ENCODE results near the gene FHIT.
"Not testable (repeated sequence)": the region's sequence is repeated elsewhere in the genome, so short reads cannot be mapped to it uniquely, and the experiment has no call there.

FHIT gene

GRCh38 chr3:61192222-61192621 lies 59.0 kb downstream of the FHIT start:
- H3K27ac ChIP-seq (ENCODE audit: low read depth, low read length): no peak overlapping the region
- H3K9me3 ChIP-seq (ENCODE audit: low read length): no peaks in the 10 kb centered on the region
- H3K36me3 ChIP-seq (ENCODE audit: insufficient read depth, low read length): no peaks in the 10 kb centered on the region
- no peak overlapping the region for H3K4me3 ChIP-seq (ENCODE audit: low read depth in 1 of 2, low read length in 2 of 2)
- H3K4me1 ChIP-seq (ENCODE audit: insufficient read depth, low read length): no peaks in the 10 kb centered on the region
- H3K27me3 ChIP-seq (ENCODE audit: control insufficient read depth in 1 of 2, insufficient read depth in 2 of 2, low read length in 2 of 2): no peaks in the 10 kb centered on the region
- H3K9ac ChIP-seq (ENCODE audit: low read length): no peak overlapping the region

GRCh38 chr3:61190205-61190604 lies 61.0 kb downstream of the FHIT start:
- not testable (repeated sequence) for H3K9me3 ChIP-seq (ENCODE audit: low read length); H3K27ac ChIP-seq (ENCODE audit: low read depth, low read length); H3K36me3 ChIP-seq (ENCODE audit: insufficient read depth, low read length); H3K4me3 ChIP-seq (ENCODE audit: low read depth in 1 of 2, low read length in 2 of 2); H3K9ac ChIP-seq (ENCODE audit: low read length); H3K4me1 ChIP-seq (ENCODE audit: insufficient read depth, low read length); H3K27me3 ChIP-seq (ENCODE audit: control insufficient read depth in 1 of 2, insufficient read depth in 2 of 2, low read length in 2 of 2)

- H3K9ac ChIP-seq (ENCODE audit: low read length): no peak overlapping the region
- no peak overlapping the region for H3K27ac ChIP-seq (ENCODE audit: low read depth, low read length)
- no peaks in the 10 kb centered on the region for H3K36me3 ChIP-seq (ENCODE audit: insufficient read depth, low read length)
- H3K27me3 ChIP-seq (ENCODE audit: control insufficient read depth in 1 of 2, insufficient read depth in 2 of 2, low read length in 2 of 2): no peaks in the 10 kb centered on the region
- no peaks in the 10 kb centered on the region for H3K4me1 ChIP-seq (ENCODE audit: insufficient read depth, low read length)
- H3K4me3 ChIP-seq (ENCODE audit: low read depth in 1 of 2, low read length in 2 of 2): no peak overlapping the region
- no peaks in the 10 kb centered on the region for H3K9me3 ChIP-seq (ENCODE audit: low read length)
Measured at GRCh38 chr3:61186030-61186429, 65.2 kb downstream of the FHIT start.

GRCh38 chr3:61184956-61185355 lies 66.3 kb downstream of the FHIT start:
- Histone ChIP-seq H3K4me3 (ENCODE audit: low read depth in 1 of 2, low read length in 2 of 2) (no peak overlapping the region), H3K27me3 (ENCODE audit: control insufficient read depth in 1 of 2, insufficient read depth in 2 of 2, low read length in 2 of 2) (no peaks in the 10 kb centered on the region), H3K9me3 (ENCODE audit: low read length) (no peaks in the 10 kb centered on the region), H3K4me1 (ENCODE audit: insufficient read depth, low read length) (no peaks in the 10 kb centered on the region), H3K27ac (ENCODE audit: low read depth, low read length) (no peak overlapping the region), H3K9ac (ENCODE audit: low read length) (no peak overlapping the region), H3K36me3 (ENCODE audit: insufficient read depth, low read length) (no peaks in the 10 kb centered on the region)

- Histone ChIP-seq H3K9ac (ENCODE audit: low read length) (no peak overlapping the region), H3K27me3 (ENCODE audit: control insufficient read depth in 1 of 2, insufficient read depth in 2 of 2, low read length in 2 of 2) (no peaks in the 10 kb centered on the region), H3K36me3 (ENCODE audit: insufficient read depth, low read length) (no peaks in the 10 kb centered on the region)
Measured at GRCh38 chr3:61182662-61183061, 68.6 kb downstream of the FHIT start.

GRCh38 chr3:61181874-61182273 lies 69.4 kb downstream of the FHIT start:
- Histone ChIP-seq H3K9ac (ENCODE audit: low read length) (no peak overlapping the region), H3K4me1 (ENCODE audit: insufficient read depth, low read length) (no peaks in the 10 kb centered on the region), H3K9me3 (ENCODE audit: low read length) (no peaks in the 10 kb centered on the region), H3K27ac (ENCODE audit: low read depth, low read length) (no peak overlapping the region), H3K36me3 (ENCODE audit: insufficient read depth, low read length) (no peaks in the 10 kb centered on the region), H3K27me3 (ENCODE audit: control insufficient read depth in 1 of 2, insufficient read depth in 2 of 2, low read length in 2 of 2) (no peaks in the 10 kb centered on the region), H3K4me3 (ENCODE audit: low read depth in 1 of 2, low read length in 2 of 2) (no peak overlapping the region)

More at GRCh38 chr3:61182662-61183061, 68.6 kb downstream of the FHIT start:
- no peak overlapping the region for H3K4me3 ChIP-seq (ENCODE audit: low read depth in 1 of 2, low read length in 2 of 2)
- H3K27ac ChIP-seq (ENCODE audit: low read depth, low read length): no peak overlapping the region
- H3K4me1 ChIP-seq (ENCODE audit: insufficient read depth, low read length): no peaks in the 10 kb centered on the region
- H3K9me3 ChIP-seq (ENCODE audit: low read length): no peaks in the 10 kb centered on the region

- no peak overlapping the region for H3K9ac ChIP-seq (ENCODE audit: low read length)
- H3K27ac ChIP-seq (ENCODE audit: low read depth, low read length): no peak overlapping the region
- no peaks in the 10 kb centered on the region for H3K4me1 ChIP-seq (ENCODE audit: insufficient read depth, low read length)
- H3K36me3 ChIP-seq (ENCODE audit: insufficient read depth, low read length): no peaks in the 10 kb centered on the region
- no peak overlapping the region for H3K4me3 ChIP-seq (ENCODE audit: low read depth in 1 of 2, low read length in 2 of 2)
- no peaks in the 10 kb centered on the region for H3K9me3 ChIP-seq (ENCODE audit: low read length)
- no peaks in the 10 kb centered on the region for H3K27me3 ChIP-seq (ENCODE audit: control insufficient read depth in 1 of 2, insufficient read depth in 2 of 2, low read length in 2 of 2)
Measured at GRCh38 chr3:61180206-61180605, 71.0 kb downstream of the FHIT start.

GRCh38 chr3:61178167-61178566 lies 73.1 kb downstream of the FHIT start:
- Histone ChIP-seq H3K27ac (ENCODE audit: low read depth, low read length) (no peak overlapping the region), H3K4me3 (ENCODE audit: low read depth in 1 of 2, low read length in 2 of 2) (no peak overlapping the region), H3K4me1 (ENCODE audit: insufficient read depth, low read length) (no peaks in the 10 kb centered on the region), H3K36me3 (ENCODE audit: insufficient read depth, low read length) (no peaks in the 10 kb centered on the region), H3K9me3 (ENCODE audit: low read length) (no peaks in the 10 kb centered on the region), H3K9ac (ENCODE audit: low read length) (no peak overlapping the region), H3K27me3 (ENCODE audit: control insufficient read depth in 1 of 2, insufficient read depth in 2 of 2, low read length in 2 of 2) (no peaks in the 10 kb centered on the region)

GRCh38 chr3:61177450-61177849 lies 73.8 kb downstream of the FHIT start:
- no peaks in the 10 kb centered on the region for H3K27me3 ChIP-seq (ENCODE audit: control insufficient read depth in 1 of 2, insufficient read depth in 2 of 2, low read length in 2 of 2)
- no peak overlapping the region for H3K4me3 ChIP-seq (ENCODE audit: low read depth in 1 of 2, low read length in 2 of 2)
- H3K36me3 ChIP-seq (ENCODE audit: insufficient read depth, low read length): no peaks in the 10 kb centered on the region
- H3K9ac ChIP-seq (ENCODE audit: low read length): no peak overlapping the region
- no peak overlapping the region for H3K27ac ChIP-seq (ENCODE audit: low read depth, low read length)
- H3K4me1 ChIP-seq (ENCODE audit: insufficient read depth, low read length): no peaks in the 10 kb centered on the region
- H3K9me3 ChIP-seq (ENCODE audit: low read length): no peaks in the 10 kb centered on the region

GRCh38 chr3:61173676-61174075 lies 77.6 kb downstream of the FHIT start:
- Histone ChIP-seq H3K4me3 (ENCODE audit: low read depth in 1 of 2, low read length in 2 of 2) (no peak overlapping the region), H3K9ac (ENCODE audit: low read length) (no peak overlapping the region), H3K36me3 (ENCODE audit: insufficient read depth, low read length) (no peaks in the 10 kb centered on the region), H3K9me3 (ENCODE audit: low read length) (no peaks in the 10 kb centered on the region), H3K4me1 (ENCODE audit: insufficient read depth, low read length) (no peaks in the 10 kb centered on the region), H3K27ac (ENCODE audit: low read depth, low read length) (no peak overlapping the region), H3K27me3 (ENCODE audit: control insufficient read depth in 1 of 2, insufficient read depth in 2 of 2, low read length in 2 of 2) (no peaks in the 10 kb centered on the region)

- Histone ChIP-seq H3K36me3 (ENCODE audit: insufficient read depth, low read length) (no peaks in the 10 kb centered on the region), H3K4me3 (ENCODE audit: low read depth in 1 of 2, low read length in 2 of 2) (no peak overlapping the region), H3K27ac (ENCODE audit: low read depth, low read length) (no peak overlapping the region), H3K4me1 (ENCODE audit: insufficient read depth, low read length) (no peaks in the 10 kb centered on the region), H3K27me3 (ENCODE audit: control insufficient read depth in 1 of 2, insufficient read depth in 2 of 2, low read length in 2 of 2) (no peaks in the 10 kb centered on the region), H3K9ac (ENCODE audit: low read length) (no peak overlapping the region), H3K9me3 (ENCODE audit: low read length) (no peaks in the 10 kb centered on the region)
Measured at GRCh38 chr3:61172684-61173083, 78.6 kb downstream of the FHIT start.

- Histone ChIP-seq H3K4me1 (ENCODE audit: insufficient read depth, low read length) (no peaks in the 10 kb centered on the region), H3K4me3 (ENCODE audit: low read depth in 1 of 2, low read length in 2 of 2) (no peak overlapping the region), H3K27ac (ENCODE audit: low read depth, low read length) (no peak overlapping the region), H3K27me3 (ENCODE audit: control insufficient read depth in 1 of 2, insufficient read depth in 2 of 2, low read length in 2 of 2) (no peaks in the 10 kb centered on the region), H3K36me3 (ENCODE audit: insufficient read depth, low read length) (no peaks in the 10 kb centered on the region), H3K9me3 (ENCODE audit: low read length) (no peaks in the 10 kb centered on the region), H3K9ac (ENCODE audit: low read length) (no peak overlapping the region)
Measured at GRCh38 chr3:61172203-61172602, 79.0 kb downstream of the FHIT start.
